Measurements from ENCODE around the gene PHLPP1.
A peak's percentile ranks its signal among the peaks of the same experiment; 100 is the strongest.
"Not testable (repeated sequence)": the region's sequence is repeated elsewhere in the genome, so short reads cannot be mapped to it uniquely, and the experiment has no call there.

PHLPP1 gene

GRCh38 chr18:62776024-62776570 is 60.8 kb downstream of the PHLPP1 start:
- DNase-seq = no peak

- peak; percentile 38 for DNase-seq
Measured at GRCh38 chr18:62777814-62778213, 62.5 kb downstream of the PHLPP1 start.

- no peak for DNase-seq
Measured at GRCh38 chr18:62778976-62779869, 63.9 kb downstream of the PHLPP1 start.

GRCh38 chr18:62781262-62781661 is 65.9 kb downstream of the PHLPP1 start:
- no peak for DNase-seq

- peak; percentile 94 for DNase-seq
Measured at GRCh38 chr18:62781893-62782292, 66.6 kb downstream of the PHLPP1 start.

GRCh38 chr18:62784338-62784965 is 69.1 kb downstream of the PHLPP1 start:
- DNase-seq = no peak

GRCh38 chr18:62784966-62785413 is 69.6 kb downstream of the PHLPP1 start:
- peak; percentile 56 for DNase-seq

- DNase-seq = no peak
Measured at GRCh38 chr18:62786689-62787088, 71.3 kb downstream of the PHLPP1 start.

- no peak for DNase-seq
Measured at GRCh38 chr18:62788111-62788510, 72.8 kb downstream of the PHLPP1 start.

GRCh38 chr18:62788876-62789275 is 73.5 kb downstream of the PHLPP1 start:
- peak; percentile 18 for DNase-seq

- peak; percentile 55 for DNase-seq
Measured at GRCh38 chr18:62790871-62791772, 75.8 kb downstream of the PHLPP1 start.

- no peak for DNase-seq
Measured at GRCh38 chr18:62792016-62792415, 76.7 kb downstream of the PHLPP1 start.

- no peak for DNase-seq
Measured at GRCh38 chr18:62795813-62796212, 80.5 kb downstream of the PHLPP1 start.

GRCh38 chr18:62796216-62796621 is 80.9 kb downstream of the PHLPP1 start:
- DNase-seq = no peak

GRCh38 chr18:62797329-62797728 is 82.0 kb downstream of the PHLPP1 start:
- DNase-seq = no peak

GRCh38 chr18:62799977-62800376 is 84.6 kb downstream of the PHLPP1 start:
- no peak for DNase-seq

- no peak for DNase-seq
Measured at GRCh38 chr18:62802523-62802922, 87.2 kb downstream of the PHLPP1 start.

GRCh38 chr18:62807396-62807795 is 92.1 kb downstream of the PHLPP1 start:
- no peak for DNase-seq

GRCh38 chr18:62808123-62808522 is 92.8 kb downstream of the PHLPP1 start:
- no peak for DNase-seq

- not testable (repeated sequence) for DNase-seq
Measured at GRCh38 chr18:62809445-62809844, 94.1 kb downstream of the PHLPP1 start.

- DNase-seq = no peak
Measured at GRCh38 chr18:62809900-62810299, 94.6 kb downstream of the PHLPP1 start.

GRCh38 chr18:62810682-62811081 is 95.3 kb downstream of the PHLPP1 start:
- DNase-seq = no peak

GRCh38 chr18:62811674-62812073 is 96.3 kb downstream of the PHLPP1 start:
- no peak for DNase-seq
